Activated naive CD4-positive, alpha-beta T cell treated with anti-CD3 and anti-CD28 coated beads, Interleukin-2, amount 50 U/mL, for 16 hours (primary cell): Measurements from ENCODE around the gene SPOCK3.
"Not testable (repeated sequence)": the region's sequence is repeated elsewhere in the genome, so short reads cannot be mapped to it uniquely, and the experiment has no call there.

Experiments used
- DNase-seq: peaks from one replicate; pipeline ENCODE4 v3.0.0-alpha.2; 2020

The SPOCK3 gene

DNA sequence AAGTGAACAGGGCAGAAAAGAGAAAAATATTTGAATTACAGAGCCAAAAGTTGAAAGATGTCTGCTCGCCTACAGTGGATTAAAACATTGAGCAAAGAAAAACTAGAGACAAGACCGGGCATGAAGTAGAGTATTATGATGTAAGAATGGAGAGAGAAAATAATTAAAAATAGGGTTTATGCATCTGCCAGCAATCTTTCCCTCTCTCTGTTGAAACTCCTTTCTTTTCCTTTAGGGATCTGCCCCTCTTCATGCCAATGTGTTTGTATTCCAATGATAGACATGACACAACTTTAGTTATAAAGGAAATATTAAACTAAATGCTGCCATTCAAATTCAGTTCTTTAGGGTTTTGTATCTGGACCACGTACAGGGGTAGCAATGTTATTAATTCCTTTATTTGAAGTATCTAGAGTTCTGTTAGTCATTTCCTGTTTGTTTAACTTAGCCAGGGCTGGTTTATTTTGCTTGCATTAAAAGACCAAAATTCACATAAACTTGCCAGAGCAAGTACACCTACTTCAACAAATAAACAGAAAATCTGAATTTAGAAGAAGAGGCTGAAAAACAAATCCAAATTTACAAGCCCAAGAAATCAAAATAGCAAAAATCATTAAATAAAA lies 202.6 kb downstream of the SPOCK3 start:
- DNase-seq: no peak

DNA sequence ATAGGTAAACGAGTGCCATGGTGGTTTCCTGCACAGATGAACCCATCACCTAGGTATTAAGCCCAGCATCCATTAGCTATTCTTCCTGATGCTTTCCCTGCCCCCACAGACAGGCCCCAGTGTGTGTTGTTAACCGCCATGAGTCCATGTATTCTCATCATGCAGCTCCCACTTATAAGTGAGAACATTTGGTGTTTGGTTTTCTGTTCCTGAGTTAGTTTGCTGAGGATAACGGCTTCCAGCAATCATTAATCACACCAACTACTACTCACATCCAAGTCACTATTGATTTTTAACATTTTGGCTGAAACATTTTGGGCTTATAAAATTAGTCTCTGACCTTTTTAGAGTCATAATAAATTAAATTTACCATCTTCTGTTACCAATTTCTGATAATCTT lies 205.3 kb downstream of the SPOCK3 start:
- no peak for DNase-seq

DNA sequence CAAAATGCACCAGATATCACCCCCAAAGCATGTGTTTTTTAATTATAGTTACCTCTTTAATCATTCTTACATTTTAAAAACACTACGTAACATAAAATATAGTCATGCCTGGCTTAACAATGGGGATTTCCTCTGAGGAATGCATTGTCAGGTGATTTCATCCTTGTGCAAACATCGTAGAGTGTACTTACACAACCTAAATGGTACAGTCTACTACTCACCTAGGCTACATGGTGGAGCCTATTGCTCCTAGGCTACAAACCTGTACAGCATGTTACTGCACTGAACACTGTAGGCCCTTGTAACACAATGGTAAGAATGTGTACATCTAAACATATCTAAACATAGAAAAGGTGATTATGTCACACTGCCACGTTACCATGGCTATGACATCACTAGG lies 208.6 kb downstream of the SPOCK3 start:
- no peak for DNase-seq

DNA sequence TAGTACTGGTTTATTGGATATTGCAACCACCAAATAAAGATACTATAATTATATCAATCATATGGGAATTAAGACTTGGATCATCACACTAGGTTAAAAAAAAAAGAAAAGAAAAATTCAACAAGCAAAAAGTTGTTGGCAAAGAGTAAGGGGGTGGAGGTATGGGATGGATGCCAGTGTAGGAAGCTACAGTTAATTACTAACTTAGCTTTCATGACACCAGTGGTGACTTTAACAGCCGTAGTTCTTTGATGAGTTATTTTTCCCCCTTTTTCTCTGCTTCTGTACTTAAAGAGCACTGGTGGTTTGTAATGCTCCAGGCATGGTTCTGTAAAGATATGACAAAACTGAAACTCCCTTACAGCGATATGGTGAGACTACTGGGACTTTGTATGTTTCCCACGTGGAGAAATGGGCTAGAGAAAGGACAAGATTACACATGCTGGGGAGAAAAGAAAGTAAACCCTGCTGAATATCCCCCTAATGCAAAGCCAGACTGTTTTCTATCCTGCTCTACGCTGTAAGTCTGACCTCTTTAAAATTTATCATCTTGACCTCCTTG lies 210.8 kb downstream of the SPOCK3 start:
- no peak for DNase-seq

DNA sequence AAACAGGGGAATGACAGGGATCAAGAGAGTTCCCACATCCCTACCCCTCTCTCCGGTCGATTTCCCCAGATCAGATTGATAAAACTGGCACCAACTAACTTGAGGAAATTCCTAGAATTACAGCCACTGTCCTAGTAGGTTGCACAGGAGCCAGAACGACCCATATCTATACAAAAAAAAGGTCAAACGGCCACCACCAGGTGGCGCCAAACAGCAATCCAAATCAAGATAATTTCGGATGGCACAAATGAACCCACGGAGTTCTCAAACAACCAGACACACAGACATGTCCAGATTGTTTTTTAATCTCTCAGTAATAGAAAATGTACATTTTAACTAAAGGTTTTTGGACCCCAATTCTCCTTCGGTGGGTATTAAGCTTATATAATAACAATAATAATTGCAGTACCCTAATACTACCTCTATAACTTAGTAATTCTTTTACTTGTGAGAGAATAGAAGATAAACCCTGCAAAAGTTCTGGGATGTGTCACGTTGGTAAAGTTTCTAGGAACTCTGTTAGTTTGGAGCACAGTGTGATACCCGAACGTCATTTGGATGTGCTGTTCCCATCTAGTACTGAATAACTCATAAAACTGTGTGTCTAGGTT lies 212.6 kb downstream of the SPOCK3 start:
- DNase-seq: peak; percentile 54

DNA sequence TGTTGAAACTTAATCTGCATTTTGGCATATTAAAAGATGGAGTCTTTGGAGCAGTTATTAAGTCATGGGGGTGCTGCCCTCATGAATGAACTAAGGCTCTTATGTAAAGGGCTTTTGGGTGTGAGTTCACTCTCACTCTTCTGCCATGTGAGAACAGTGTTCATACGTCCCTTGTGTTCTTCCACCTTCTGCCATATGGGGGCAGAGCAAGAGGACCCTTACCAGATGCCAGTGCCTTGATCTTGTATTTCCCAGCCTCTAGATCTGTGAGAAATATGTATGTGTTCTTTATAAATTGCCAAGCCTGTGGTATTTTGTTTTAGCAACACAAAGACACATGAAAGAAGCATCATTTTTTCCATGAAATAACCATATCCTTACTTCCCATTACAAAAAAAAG lies 213.9 kb downstream of the SPOCK3 start:
- no peak for DNase-seq

DNA sequence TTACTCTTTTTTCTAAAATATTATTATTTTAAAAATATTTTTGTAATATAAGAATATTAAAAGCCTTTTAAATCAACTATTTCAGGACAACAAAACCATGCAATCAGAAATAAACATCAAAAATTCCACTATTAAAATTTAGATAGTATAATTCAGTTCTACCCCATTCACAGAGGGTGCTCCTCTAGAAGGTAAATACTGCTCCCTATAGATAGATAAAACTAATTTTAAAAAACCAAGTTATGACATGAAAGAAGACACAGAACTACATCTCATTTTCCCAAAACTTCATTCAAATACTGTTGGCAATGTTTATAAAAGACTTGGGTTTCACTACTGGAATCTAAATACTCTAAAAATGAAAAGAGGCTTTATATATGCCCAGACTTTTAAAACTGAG lies 219.3 kb downstream of the SPOCK3 start:
- no peak for DNase-seq

DNA sequence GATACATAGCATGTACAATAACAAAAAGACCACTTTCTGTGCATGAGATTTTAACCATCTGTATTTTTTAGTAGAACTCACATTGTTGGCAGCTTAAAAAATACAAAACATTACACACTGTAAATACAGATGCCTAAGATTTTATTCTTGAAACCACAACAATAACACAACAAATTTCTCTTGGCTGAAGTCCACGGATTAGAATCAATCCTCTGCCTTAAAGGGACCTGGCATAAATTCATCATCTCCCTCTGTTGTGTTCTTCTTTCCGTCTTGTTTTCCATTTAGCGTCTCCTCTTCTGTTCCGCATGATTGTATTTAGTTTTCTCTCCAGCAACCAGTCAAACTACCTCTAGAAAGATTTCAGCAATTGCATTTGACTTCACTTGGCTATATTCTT lies 231.0 kb downstream of the SPOCK3 start:
- DNase-seq: no peak

DNA sequence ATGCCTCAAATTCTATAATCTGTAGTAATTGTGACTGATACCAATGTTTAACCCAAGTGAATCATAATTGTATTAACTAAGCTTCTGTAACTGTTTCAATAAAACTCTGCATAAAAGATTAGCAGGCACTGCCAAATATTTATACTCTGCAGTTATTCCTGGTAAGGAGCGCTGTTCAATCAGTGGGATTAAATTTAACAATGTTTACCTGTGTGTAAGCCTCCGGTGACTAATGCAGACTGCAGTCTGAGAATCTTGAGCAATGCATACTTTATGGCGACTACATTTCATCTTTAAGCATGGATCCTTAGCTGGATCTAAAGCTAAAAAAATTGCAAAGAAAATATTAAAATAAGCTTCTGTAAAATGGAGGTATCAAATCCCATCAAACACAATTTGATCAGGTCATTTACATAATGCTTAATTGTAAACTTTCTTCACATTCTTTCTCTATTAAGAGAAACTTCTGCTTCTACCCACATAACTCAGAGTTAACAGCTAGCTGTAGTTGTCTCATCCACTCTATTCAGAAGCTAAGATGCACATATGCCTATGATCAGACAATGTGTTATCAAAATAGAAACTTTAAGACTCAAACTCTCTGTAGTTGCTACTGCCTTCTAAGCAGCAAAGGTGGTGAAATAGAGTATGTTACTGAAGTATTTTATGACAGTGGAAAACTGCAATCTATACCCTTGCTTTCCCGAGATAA lies 234.0 kb downstream of the SPOCK3 start:
- DNase-seq: no peak

DNA sequence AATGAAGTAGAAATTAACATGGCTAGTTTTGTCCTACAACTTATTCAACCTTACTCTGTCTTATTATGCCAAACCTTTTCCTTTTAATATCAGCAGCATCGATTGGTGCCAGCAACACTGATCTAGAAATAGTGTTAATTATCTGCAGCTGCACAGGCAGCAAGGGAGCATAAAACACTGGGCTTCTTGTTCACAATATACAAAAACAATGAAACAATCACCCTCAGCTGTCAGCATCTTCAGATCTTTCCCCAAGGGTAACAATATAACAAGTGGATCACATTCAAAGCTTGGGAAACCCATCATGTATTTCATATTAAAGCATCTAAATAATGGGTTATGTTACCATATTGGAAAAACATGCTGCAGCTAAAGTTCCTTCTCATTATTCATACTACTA lies 238.1 kb downstream of the SPOCK3 start:
- DNase-seq: no peak

DNA sequence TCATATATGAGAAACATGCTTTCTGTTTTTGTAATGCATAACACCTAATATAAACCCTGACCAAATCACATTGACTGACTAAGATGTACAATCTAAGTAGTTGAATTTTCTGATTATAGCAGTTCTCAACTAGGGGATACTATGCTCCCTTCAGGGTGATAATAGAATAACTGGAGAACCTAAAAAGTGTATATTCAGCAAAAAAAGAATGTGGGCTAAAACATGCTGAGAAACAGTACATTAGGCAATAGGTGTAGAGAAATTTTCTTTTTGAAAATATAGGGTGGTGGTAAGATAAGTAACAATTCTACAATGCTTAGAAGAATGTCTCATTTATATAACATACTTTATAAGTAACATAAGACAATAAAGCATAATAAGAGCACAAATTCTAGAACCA lies 239.6 kb downstream of the SPOCK3 start:
- no peak for DNase-seq

DNA sequence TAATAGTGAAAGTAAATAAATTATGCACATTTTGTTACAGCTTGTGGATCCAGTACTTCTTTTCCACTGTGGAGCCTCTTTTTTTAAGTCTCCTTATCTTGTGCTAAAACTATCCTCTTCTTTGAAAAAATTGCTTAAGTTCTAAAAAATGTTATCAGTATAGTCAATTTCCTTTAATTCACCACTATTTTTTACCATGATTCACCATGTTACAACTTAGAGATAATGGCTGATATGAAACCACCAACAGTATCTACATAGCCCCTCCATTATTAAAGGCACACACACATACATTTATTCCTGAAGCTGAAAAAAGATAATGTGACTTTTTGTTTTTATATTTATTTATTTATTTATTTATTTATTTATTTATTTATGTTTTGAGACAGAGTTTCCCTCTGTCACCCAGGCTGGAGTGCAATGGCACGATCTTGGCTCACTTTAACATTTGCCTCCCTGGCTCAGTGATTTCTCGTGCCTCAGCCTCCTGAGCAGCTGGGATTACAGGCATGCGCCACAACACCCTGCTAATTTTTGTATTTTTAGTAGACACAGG lies 243.2 kb downstream of the SPOCK3 start:
- no peak for DNase-seq

DNA sequence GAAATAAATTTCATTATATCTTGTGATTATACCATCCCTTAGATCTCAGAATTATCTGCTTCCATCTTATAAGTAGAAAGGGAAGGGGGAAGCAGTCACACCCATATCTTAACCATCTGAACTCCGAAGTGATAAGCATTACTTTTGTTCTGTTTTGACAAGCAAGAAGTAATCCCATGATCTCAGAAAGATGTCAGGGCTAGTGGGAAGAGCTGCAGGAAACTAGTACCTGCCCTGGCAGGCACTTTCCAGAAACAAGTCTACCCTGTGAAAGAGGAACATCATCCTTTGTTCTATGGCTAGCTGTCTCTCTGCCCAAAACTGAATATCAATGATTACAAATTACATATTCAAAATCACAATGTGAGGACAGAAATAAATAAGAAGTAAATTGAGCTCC lies 244.4 kb downstream of the SPOCK3 start:
- no peak for DNase-seq

DNA sequence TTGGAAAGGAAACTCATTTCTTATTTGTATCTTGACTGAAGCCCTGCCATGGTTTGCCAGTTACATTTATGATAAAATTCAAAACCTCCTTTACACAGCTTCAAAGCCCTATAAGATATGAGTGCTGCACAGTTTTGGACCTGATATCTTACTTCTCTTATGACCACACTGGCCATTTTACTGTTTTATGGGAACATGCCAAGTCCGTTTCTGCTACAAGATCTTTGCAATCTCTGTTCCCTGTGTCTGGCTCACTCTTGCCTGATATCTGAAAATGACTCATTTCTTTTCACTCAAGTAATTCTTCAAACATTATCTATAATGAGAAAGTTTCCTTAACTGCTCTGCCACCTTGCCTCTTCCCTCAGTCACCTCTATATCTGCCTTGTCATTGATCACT lies 247.3 kb downstream of the SPOCK3 start:
- DNase-seq: no peak

DNA sequence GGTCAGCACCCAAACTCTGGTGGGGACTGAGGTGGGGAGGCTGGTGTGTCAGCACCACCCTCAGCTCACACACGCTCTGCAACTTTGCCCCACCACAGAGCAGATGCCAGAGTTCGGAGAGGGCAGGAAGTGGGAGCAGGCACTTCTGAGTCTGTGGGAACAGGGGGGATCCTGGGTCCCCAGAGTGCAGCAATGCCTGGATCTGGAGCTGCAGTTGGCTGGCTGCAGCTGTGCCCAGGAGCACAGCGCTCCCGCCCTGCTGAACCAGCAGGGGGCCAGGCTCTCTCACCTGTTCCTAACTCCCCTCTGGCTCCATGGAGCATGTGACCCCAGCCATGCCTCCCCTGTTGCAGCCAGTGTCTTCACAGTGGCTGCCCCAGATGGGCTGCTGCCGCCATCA lies 252.4 kb downstream of the SPOCK3 start:
- no peak for DNase-seq

DNA sequence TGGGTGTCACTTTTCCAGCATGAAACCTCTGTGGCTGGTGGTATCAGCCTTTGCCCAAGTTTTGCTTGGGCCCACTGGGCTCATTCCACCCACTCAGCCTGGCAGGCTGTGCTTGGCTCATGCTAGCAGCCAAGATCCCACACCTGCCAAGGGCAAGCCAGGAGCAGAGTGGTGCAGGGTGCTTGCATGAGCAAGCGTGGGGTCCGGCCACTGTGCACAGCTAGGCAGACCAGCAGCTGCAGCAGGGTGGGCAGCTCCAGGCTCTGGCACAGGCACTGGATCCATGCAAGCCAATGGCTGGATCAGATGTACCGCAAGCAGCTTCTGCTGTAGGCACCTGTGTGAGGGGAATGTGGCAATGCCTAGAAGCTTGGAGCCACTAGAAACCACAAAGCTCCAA lies 253.9 kb downstream of the SPOCK3 start:
- no peak for DNase-seq

DNA sequence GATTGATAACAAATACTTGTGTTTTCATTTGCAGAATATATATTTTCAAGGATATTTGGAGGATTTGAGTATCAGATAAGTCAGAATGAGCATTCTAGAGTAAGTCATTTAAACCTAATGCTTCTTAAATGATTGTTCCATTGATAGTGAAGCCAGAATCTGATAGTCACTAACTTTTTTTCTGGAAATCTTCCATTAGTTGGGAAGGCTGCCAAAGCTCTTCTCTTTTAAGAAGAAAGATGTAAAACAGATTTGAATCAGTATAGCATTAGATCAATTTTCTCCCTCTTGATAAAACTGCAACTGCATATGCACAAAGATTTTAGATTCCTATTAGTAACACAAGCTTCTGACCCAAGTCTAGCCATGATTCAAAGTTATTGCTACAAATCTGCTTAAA lies 256.7 kb downstream of the SPOCK3 start:
- no peak for DNase-seq

DNA sequence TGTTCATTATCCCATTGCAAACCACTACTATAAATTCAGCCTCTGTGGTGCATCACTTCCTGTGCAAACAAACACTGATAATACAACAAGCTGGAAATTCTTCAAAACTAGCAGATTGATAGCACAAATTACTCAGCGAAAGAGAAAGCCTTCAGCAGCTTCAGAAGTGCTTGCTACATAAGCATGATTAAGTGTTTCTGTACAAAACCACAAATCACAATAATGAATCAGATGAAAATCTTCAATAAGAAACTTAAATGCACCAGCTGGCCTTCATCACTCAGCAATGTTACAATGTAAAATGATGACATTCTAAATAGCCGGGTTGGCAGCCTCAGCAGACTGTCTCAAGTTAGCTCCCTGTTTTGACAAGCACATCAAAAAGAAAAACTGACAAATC lies 262.2 kb downstream of the SPOCK3 start:
- DNase-seq: no peak

DNA sequence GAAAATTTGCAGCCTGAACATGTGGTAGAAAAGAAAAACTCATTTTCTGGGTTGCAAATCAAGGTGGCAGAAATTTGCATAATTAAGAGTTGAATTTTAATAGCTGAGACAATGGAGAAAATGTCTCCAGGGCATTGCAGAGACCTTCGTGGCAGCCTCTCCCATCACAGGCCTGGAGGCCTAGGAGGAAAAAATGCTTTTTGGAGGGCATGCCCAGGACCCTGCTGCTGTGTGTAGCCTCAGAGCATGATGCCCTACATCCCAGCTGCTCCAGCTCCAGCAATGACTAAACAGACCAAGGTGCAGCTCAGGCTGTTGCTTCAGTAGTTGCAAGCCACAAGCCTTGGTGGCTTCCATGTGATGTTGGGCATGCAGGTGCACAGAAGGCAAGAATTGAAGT lies 266.1 kb downstream of the SPOCK3 start:
- DNase-seq: not testable (repeated sequence)

DNA sequence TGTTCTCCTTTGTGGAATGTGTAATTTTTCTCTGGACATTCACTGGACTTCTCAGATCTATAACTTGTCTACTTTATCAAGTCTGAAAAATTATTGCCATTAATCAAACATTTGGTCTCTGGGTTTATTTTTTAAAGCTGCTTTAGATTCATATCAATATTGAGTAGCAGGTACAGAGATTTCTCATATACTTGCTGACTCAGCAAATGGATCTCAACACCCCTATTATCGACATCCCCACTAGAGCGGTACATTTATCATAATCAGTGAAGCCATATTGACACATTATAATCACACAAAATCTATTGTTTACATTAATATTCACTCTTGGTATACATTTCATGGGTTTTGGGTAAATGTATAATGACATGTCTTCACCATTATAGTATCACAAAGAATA lies 268.7 kb downstream of the SPOCK3 start:
- DNase-seq: no peak

DNA sequence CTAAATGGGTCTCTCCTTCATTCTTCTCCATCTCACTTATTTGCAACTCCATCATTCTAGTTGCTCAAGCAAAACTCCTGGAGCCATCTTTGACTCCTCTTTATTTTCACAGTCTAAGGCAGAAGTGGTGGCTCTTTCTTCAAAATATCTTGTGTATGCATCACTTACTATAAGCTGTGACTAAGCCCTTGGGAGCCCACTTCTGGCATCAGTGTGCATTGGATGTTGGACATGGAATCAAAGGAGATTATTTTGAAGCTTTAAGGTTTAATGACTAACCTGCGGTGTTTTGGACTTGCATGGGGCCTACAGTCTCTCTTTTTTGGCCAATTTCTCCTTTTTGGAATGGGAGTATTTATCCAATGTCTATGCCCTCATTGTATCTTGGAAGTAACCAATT lies 276.8 kb downstream of the SPOCK3 start:
- no peak for DNase-seq

DNA sequence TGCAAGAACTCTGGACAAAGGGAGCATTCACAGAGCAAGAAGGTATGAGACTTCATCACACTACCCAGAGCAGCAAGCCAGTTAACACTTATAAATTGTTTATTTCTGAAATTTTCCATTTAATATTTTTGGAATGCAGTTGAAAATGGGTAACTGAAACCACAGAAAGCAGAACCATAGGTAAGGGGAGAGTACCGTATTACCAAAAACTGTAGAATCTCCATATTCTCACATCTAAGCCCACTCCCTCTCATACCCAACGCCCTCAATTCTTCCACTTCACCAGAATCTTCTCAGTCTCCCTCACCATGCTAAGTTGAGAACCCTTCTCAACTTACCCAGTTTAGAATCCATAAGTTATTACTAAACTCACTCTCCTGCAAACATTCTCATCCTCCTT lies 277.8 kb downstream of the SPOCK3 start:
- no peak for DNase-seq

DNA sequence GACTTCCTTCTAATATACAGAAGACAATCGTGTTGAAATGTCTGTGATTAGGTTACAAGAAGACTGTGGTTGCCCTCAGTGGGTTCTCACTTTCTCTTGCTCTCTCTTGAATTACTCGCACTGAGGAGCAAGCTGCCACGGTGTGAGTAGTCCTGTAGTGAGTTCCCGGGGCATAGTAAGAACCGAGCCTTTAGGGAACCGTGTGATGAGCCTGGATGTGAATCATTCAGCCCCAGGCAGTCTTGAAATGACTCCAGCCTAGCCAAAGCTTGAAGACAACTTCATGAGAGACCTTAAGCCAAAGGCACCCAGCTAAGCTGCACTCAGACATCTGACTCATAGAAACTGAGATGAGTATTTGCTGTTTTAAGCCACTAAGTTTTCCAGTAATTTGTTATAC lies 292.7 kb downstream of the SPOCK3 start:
- DNase-seq: no peak

DNA sequence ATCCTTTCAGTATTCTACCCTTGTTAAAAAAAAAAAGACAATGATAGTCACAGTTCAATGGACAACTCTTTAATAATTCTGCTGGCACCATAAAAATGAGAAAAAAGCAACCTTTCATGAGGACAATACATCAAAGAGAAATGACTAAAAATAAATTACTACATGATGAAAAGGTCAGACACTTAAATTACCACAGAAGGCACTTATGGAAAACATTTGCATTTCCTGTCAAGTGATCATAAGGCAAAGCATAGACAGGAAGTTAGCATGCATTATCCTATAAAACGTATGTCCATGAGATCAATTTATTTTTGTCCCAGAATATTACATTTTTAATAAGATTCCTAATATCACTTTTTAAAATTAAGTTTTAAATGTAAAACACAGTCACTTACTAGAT lies 303.8 kb downstream of the SPOCK3 start:
- no peak for DNase-seq
